ENCODE data around the gene CASP2.

Gene CASP2

DNA sequence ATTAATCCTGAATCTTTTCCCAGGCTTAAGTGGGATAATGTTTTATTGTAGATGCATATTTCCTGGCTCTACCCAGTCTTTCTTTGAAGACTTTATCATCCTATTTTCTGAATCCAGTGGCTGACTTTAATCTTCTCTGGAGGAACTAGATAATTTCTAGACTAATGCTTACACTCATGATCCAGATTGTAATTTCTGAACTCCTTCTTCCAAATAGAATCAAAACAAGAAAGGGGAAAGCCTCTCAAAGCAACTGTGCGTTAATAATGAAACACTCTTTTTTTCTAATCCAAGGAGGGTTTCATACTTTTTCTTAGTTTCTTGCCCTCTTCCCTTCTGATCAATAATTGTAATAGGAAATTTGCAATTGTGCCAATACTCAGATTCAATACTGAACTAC, 16.9 kb upstream of the CASP2 start:
- no peaks in the 10 kb centered on the region for H3K4me1 ChIP-seq
- no peak overlapping the region for H3K4me3 ChIP-seq (ENCODE audit: low read depth, low read length)
- H2AFZ ChIP-seq: no peak overlapping the region
- H3K9me3 ChIP-seq (ENCODE audit: control insufficient read depth, low read length): no peaks in the 10 kb centered on the region
- H3K79me2 ChIP-seq: no peaks in the 10 kb centered on the region
- H3K27me3 ChIP-seq (ENCODE audit: control insufficient read depth, insufficient read depth, low read length): no peaks in the 10 kb centered on the region
- no peak overlapping the region for H3K4me2 ChIP-seq (ENCODE audit: low read length)
- no peak overlapping the region for H3K9ac ChIP-seq
- H3K36me3 ChIP-seq (ENCODE audit: control insufficient read depth, insufficient read depth, low read length): no peaks in the 10 kb centered on the region
- TF ChIP-seq, protein P1, sequence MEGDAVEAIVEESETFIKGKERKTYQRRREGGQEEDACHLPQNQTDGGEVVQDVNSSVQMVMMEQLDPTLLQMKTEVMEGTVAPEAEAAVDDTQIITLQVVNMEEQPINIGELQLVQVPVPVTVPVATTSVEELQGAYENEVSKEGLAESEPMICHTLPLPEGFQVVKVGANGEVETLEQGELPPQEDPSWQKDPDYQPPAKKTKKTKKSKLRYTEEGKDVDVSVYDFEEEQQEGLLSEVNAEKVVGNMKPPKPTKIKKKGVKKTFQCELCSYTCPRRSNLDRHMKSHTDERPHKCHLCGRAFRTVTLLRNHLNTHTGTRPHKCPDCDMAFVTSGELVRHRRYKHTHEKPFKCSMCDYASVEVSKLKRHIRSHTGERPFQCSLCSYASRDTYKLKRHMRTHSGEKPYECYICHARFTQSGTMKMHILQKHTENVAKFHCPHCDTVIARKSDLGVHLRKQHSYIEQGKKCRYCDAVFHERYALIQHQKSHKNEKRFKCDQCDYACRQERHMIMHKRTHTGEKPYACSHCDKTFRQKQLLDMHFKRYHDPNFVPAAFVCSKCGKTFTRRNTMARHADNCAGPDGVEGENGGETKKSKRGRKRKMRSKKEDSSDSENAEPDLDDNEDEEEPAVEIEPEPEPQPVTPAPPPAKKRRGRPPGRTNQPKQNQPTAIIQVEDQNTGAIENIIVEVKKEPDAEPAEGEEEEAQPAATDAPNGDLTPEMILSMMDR (IDR thresholded peaks at IDR 0.05): no peak
- H3K27ac ChIP-seq: no peak overlapping the region

DNA sequence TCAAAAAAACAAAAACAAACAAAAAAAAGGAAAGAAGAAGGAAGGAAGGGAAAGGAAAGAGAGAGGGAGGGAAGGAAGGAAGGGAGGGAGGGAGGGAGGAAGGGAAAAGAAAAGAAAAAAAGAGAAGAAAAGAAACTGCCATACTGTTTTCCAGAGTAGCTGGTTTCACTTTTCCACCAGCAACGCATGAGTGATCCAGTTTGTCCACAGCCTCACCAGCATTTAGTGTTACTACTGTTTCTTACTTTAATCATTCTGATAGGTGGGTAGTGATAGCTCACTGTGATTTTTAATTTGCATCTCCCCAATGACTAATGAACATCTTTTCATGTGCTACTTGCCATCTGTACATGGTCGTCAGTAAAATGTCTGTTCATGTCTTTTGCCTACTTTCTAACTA, 15.3 kb upstream of the CASP2 start:
- no peak overlapping the region for H3K4me2 ChIP-seq (ENCODE audit: low read length)
- no peaks in the 10 kb centered on the region for H3K27me3 ChIP-seq (ENCODE audit: control insufficient read depth, insufficient read depth, low read length)
- H3K4me3 ChIP-seq (ENCODE audit: low read depth, low read length): no peak overlapping the region
- no peaks in the 10 kb centered on the region for H3K9me3 ChIP-seq (ENCODE audit: control insufficient read depth, low read length)
- H3K4me1 ChIP-seq: no peaks in the 10 kb centered on the region
- no peak overlapping the region for H3K27ac ChIP-seq
- no peaks in the 10 kb centered on the region for H3K36me3 ChIP-seq (ENCODE audit: control insufficient read depth, insufficient read depth, low read length)
- H3K9ac ChIP-seq: no peak overlapping the region
- H2AFZ ChIP-seq: no peak overlapping the region
- TF ChIP-seq, protein P1 (IDR thresholded peaks at IDR 0.05): no peak
- no peaks in the 10 kb centered on the region for H3K79me2 ChIP-seq

DNA sequence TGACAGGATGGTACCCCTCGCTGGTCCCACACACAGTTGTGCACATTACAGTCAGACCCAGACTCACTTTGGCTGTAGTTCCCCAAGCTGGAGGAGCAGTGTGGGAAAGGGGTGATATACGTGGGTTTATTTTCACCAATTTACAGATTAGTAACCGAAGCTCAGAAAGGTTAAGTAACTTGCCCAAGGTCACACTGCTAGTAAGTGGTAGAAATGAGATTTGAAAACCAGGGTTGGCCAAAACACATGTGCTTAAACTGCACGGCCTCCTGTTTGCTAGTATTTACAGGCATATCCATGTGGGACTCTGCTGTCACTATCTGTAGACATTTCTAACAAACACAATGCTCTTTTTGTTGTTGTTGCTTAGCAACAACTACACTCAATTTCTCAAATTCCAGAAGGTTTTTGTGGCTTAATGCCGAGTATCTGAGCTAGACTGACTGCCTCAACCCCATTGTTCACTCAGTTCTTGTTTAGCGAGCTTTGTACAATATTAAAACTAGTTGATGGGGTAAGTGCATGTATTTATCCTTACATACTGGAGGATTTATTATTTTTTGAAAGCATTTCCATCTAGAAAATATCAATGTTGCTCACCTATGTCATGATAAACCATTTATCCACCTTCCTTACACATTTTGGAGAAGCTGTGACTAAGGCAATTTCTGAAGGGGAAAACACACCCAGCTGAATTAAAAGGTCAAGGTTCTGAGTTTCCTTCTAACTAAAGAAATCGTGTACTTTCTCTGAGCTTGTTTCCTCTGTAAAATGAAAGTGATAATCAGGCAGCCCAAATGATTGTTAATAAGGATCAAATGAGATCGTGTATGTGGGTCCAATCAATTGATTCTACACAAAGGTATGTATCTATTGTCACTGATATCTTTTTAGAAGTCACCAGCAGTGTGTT, 8.7 kb upstream of the CASP2 start:
- Histone ChIP-seq H3K4me2 (ENCODE audit: low read length) (peak overlapping the region; percentile 6), H2AFZ (peak overlapping the region; percentile 48), H3K4me1 (no peaks in the 10 kb centered on the region), H3K36me3 (ENCODE audit: control insufficient read depth, insufficient read depth, low read length) (no peaks in the 10 kb centered on the region), H3K4me3 (ENCODE audit: low read depth, low read length) (no peak overlapping the region), H3K79me2 (no peaks in the 10 kb centered on the region), H3K27ac (peak overlapping the region; percentile 15), H3K9me3 (ENCODE audit: control insufficient read depth, low read length) (no peaks in the 10 kb centered on the region), H3K27me3 (ENCODE audit: control insufficient read depth, insufficient read depth, low read length) (no peaks in the 10 kb centered on the region), H3K9ac (no peak overlapping the region)
- TF ChIP-seq, protein P1 (IDR thresholded peaks at IDR 0.05): no peak

DNA sequence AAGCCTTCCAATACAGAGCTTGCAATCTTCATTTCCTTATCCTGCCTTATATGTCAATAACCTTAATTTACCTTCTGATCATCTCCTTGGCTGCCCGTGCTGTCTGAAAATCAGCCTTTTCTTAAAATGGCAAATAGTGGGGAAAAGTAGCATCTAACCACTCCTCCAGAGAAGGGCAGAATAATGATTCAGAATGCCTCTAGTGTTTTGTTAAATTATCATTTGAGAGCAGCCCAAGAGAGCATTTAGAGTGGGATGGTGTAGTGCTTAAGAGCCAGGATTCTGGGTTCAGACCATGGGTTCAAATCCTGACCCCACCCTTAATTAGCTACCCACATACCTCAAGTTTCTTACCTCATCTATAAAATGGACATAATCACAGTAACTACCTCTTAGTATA, 8.0 kb upstream of the CASP2 start:
- Histone ChIP-seq H3K27me3 (ENCODE audit: control insufficient read depth, insufficient read depth, low read length) (no peaks in the 10 kb centered on the region), H3K4me2 (ENCODE audit: low read length) (no peak overlapping the region), H3K79me2 (no peaks in the 10 kb centered on the region), H3K9me3 (ENCODE audit: control insufficient read depth, low read length) (no peaks in the 10 kb centered on the region), H2AFZ (peak overlapping the region; percentile 48), H3K4me1 (no peaks in the 10 kb centered on the region), H3K36me3 (ENCODE audit: control insufficient read depth, insufficient read depth, low read length) (no peaks in the 10 kb centered on the region), H3K27ac (peak overlapping the region; percentile 15), H3K9ac (no peak overlapping the region), H3K4me3 (ENCODE audit: low read depth, low read length) (no peak overlapping the region)
- TF ChIP-seq, protein P1 (IDR thresholded peaks at IDR 0.05): no peak

DNA sequence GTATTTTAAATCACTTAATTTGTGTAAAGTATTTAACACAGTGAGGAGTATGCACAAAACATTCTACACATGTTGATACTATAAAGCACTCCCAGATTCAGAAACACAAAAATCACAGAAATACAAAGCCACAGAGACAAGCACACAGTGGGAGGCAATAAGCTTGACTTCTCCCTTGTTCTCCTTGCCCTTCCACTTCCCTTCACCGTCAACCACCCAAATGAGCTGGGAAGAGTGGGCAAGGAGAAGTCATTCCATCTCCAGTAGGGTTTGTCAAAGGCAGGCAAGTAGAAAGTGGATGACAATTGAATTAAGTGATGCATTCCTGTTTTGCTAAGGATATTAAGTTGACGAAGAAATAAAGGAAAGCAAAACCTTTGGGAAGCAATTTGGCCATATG, 7.6 kb upstream of the CASP2 start:
- Histone ChIP-seq H3K4me3 (ENCODE audit: low read depth, low read length) (no peak overlapping the region), H2AFZ (no peak overlapping the region), H3K9ac (no peak overlapping the region), H3K79me2 (no peaks in the 10 kb centered on the region), H3K27me3 (ENCODE audit: control insufficient read depth, insufficient read depth, low read length) (no peaks in the 10 kb centered on the region), H3K4me2 (ENCODE audit: low read length) (no peak overlapping the region), H3K9me3 (ENCODE audit: control insufficient read depth, low read length) (no peaks in the 10 kb centered on the region), H3K4me1 (no peaks in the 10 kb centered on the region), H3K27ac (no peak overlapping the region), H3K36me3 (ENCODE audit: control insufficient read depth, insufficient read depth, low read length) (no peaks in the 10 kb centered on the region)
- TF ChIP-seq, protein P1 (IDR thresholded peaks at IDR 0.05): no peak
